Choroid plexus epithelial cell (primary cell): Measurements from ENCODE around the gene TSC22D4.

Source experiments
- DNase-seq: peaks from one replicate; pipeline ENCODE4 v3.0.0-alpha.2; 2010; ENCODE audit warnings: low read depth
- H3K4me3 ChIP-seq: 2 replicates; pipeline ENCODE4 v1.5.1; 2011; ENCODE audit warnings: low read depth, mild to moderate bottlenecking, control low read depth, low read length, moderate library complexity
- TF ChIP-seq, protein P1 (sequence below): conservative IDR thresholded peaks from 2 replicates; pipeline ENCODE4 v1.5.1; 2011; ENCODE audit warnings: low read depth, mild to moderate bottlenecking, control low read depth, inconsistent platforms, low read length, moderate library complexity

TSC22D4 gene

GRCh38 chr7:100471021-100471420, 8.0 kb downstream of the TSC22D4 start:
- DNase-seq, result no peak
- no peak overlapping the region for H3K4me3 ChIP-seq
- TF ChIP-seq, protein P1, sequence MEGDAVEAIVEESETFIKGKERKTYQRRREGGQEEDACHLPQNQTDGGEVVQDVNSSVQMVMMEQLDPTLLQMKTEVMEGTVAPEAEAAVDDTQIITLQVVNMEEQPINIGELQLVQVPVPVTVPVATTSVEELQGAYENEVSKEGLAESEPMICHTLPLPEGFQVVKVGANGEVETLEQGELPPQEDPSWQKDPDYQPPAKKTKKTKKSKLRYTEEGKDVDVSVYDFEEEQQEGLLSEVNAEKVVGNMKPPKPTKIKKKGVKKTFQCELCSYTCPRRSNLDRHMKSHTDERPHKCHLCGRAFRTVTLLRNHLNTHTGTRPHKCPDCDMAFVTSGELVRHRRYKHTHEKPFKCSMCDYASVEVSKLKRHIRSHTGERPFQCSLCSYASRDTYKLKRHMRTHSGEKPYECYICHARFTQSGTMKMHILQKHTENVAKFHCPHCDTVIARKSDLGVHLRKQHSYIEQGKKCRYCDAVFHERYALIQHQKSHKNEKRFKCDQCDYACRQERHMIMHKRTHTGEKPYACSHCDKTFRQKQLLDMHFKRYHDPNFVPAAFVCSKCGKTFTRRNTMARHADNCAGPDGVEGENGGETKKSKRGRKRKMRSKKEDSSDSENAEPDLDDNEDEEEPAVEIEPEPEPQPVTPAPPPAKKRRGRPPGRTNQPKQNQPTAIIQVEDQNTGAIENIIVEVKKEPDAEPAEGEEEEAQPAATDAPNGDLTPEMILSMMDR, result no peak

DNA sequence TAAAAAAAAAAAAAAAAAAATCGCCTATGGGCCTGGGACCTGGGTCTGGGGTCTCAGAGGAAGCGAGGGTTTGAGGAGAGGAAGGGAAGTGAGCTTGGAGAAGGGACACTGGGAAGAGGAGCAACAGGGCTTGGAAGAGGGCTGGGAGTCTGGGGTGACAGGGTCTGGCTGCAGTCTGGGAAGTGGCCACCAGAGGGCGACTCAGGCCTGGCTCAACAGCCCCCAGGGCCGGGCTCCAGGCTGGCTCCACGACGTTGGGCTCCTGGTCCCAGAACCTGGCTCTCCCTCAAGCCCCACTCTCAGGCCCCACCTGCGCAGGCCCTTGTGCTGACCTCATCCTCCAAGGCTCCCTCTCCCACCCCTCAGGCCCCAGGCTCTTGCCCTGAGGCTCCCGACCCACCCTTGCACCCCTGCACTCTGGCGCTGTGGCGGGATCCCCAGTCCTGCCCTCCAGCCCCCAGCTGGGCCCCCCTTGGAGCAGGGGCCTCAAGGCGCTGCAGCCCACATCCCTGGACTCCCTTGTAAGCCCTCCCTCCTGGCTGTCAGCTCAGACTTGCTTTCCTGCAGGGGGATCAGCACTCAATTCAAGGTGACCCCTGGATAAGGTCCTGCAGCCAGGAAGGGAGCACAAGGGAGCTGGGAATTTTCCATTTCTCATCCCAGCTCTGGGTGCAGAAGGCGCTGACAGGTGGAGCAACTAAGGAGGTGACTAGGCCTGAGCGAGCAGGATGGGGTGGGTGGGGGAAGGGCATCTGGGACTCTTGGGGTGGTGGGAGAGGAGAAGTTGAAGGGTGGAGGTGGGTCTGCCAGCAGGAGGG, 9.6 kb downstream of the TSC22D4 start:
- TF ChIP-seq, protein P1, result peak; percentile 92
- peak; percentile 78 for DNase-seq
- no peak overlapping the region for H3K4me3 ChIP-seq

DNA sequence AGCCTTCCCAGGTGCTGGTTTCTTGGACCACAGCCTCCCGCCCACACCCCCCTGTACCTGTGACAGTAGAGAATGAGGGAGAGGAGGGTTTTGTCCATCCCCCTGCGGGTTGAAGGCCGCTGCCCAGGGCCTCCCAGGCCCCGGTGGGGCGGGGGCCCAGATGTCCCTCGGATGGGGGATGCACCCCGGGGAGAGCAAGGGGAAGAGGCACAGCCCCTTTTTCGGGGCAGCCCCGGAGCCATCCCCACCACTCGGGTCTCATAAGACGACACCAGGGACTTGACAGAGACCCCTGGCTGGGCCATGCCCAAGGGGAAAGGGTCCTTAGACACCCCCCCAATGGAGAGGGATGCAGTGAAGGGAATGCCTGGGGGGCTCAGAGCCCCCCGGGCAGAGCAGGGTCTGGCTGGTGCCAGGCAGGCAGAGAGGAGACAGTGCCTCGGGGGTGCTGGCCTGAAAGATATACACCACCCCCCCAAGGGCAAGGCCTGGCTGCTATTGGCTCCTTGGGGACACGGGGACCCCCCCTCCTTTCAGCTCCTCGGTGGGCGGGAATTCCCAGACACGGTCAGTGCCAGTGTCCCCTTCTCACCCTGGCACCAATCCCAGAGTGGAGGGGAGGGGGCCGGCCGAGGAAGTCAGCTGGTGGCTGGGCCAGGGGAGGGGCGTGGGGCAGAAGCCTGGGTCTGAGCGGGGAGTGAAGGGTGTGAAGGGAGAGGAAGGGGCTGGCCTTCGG, 11.2 kb downstream of the TSC22D4 start:
- DNase-seq, result no peak
- TF ChIP-seq, protein P1, result no peak
- no peak overlapping the region for H3K4me3 ChIP-seq

DNA sequence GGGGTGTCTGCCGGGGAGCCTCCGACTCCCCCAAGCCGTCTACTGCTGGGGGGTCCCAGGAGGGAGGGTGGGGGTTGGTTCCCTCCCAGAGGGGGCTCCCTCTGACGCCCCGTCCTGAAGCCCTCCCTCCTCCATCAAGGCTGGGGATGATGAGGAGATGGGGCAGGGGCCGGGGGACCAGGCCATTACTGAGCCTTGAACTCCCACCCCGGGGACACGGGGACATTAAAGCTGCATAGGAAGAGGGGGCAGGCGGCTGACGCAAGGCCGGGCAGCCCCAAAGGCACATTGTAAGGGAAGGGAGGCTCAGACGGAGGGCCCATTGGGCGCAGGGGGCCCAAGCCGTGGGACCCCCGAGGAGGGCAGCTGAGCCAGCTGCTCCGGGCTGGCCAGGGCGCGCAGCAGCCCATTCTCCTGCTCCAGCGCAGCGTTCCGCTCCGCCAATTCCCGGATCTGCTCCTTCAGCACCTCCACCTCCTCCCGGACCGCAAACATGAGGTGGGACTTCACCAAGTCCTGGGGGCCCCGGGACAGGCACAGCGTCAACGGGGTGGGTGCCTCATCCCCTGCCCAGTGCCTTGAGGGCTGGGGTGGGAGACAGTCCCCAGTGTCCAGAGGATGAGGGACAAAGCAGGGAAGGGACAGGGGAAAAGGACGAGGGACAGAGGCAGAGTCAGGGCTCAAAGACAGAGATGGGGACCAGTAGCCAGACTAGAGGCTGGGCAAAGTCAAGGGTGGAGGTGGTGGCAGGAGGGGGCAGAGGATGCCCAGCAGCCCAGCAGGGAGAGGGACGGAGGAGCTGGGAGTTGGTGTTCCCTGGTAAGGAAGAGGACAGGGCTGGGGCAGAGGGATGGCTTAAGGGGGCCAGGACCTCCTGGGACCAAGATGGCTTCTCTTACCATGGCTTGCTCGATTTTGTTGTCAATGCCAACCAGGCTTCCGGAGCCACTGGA, 12.1 kb downstream of the TSC22D4 start:
- DNase-seq, result no peak
- H3K4me3 ChIP-seq, result no peak overlapping the region
- TF ChIP-seq, protein P1, result no peak

DNA sequence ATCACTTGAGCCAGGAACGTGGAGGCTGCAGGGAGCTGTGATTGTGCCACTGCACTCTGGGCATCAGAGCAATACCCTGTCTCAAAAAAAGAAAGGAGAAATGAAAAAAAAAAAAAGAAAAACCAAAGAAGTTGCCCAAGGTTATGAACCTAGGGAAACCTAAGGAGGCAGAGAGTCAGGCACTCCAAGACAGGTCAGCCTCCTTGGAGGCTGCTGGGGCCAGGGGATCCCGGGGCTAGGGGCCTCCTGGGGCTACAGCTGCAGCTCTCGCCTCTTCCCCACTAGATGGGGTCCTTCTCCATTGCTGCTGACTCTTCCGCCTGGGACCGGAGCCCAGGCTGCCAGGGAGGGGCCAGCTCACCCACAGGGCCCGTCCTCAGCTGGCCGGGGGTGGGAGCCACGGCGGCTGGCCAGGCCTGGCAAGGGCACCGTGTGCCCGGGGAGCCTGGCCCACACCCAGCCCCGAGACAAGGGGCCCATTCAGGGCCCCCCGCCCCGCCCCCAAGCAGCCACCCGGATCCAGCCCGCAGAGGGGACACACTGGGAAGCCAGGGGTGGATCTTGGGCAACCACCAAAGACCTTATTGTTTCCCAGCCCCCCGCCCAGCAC, 13.2 kb downstream of the TSC22D4 start:
- DNase-seq, result peak; percentile 74
- H3K4me3 ChIP-seq, result no peak overlapping the region
- TF ChIP-seq, protein P1, result peak; percentile 77

GRCh38 chr7:100465299-100465698, 13.7 kb downstream of the TSC22D4 start:
- TF ChIP-seq, protein P1, result no peak
- H3K4me3 ChIP-seq, result no peak overlapping the region

More at GRCh38 chr7:100465299-100465698, 13.7 kb downstream of the TSC22D4 start:
- no peak for DNase-seq
